GM12891 (cell line): Measurements from ENCODE around the gene LTBP1.

Experiments
- POLR2A ChIP-seq: IDR thresholded peaks from 2 replicates; pipeline ENCODE4 v1.6.1; 2011; ENCODE audit warnings: low read depth, low read length, control low read depth
- POLR2AphosphoS5 ChIP-seq: IDR thresholded peaks from 2 replicates; pipeline ENCODE4 v1.6.1; 2011; ENCODE audit warnings: low read depth, low read length, control low read depth
- POU2F2 ChIP-seq: IDR thresholded peaks from 2 replicates; pipeline ENCODE4 v1.6.1; 2011; ENCODE audit warnings: low read depth, mild to moderate bottlenecking, control low read depth, low read length, moderate library complexity
- SPI1 ChIP-seq: IDR thresholded peaks from 2 replicates; pipeline ENCODE4 v1.6.1; 2011; ENCODE audit warnings: low read depth, low read length, control low read depth
- TAF1 ChIP-seq: IDR thresholded peaks from 2 replicates; pipeline ENCODE4 v1.6.1; 2011; ENCODE audit warnings: low read depth, low read length, control low read depth

GRCh38 chr2:33411765-33412164 lies 465.0 kb downstream of the LTBP1 start:
- TF ChIP-seq POLR2A (no peak), TAF1 (no peak), POLR2AphosphoS5 (no peak), POU2F2 (no peak), SPI1 (no peak)
